Measurements from ENCODE around the gene ADCY5.

- TF ChIP-seq CTCF (tag by site-specific recombination; IDR thresholded peaks at IDR 0.05) (no peak), KLF1 (tag by site-specific recombination; IDR thresholded peaks at IDR 0.05) (no peak), BCL11A (tag by site-specific recombination; IDR thresholded peaks at IDR 0.05; ENCODE audit: low read depth) (no peak), ZNF335 (tag by site-specific recombination; conservative IDR thresholded peaks at IDR 0.05) (no peak), ZNF280D (tag by site-specific recombination; IDR thresholded peaks at IDR 0.05) (no peak)
- TF ChIP-seq, protein P1, sequence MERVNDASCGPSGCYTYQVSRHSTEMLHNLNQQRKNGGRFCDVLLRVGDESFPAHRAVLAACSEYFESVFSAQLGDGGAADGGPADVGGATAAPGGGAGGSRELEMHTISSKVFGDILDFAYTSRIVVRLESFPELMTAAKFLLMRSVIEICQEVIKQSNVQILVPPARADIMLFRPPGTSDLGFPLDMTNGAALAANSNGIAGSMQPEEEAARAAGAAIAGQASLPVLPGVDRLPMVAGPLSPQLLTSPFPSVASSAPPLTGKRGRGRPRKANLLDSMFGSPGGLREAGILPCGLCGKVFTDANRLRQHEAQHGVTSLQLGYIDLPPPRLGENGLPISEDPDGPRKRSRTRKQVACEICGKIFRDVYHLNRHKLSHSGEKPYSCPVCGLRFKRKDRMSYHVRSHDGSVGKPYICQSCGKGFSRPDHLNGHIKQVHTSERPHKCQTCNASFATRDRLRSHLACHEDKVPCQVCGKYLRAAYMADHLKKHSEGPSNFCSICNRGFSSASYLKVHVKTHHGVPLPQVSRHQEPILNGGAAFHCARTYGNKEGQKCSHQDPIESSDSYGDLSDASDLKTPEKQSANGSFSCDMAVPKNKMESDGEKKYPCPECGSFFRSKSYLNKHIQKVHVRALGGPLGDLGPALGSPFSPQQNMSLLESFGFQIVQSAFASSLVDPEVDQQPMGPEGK (tag by site-specific recombination; IDR thresholded peaks at IDR 0.05), result no peak
- TF ChIP-seq, protein P2, sequence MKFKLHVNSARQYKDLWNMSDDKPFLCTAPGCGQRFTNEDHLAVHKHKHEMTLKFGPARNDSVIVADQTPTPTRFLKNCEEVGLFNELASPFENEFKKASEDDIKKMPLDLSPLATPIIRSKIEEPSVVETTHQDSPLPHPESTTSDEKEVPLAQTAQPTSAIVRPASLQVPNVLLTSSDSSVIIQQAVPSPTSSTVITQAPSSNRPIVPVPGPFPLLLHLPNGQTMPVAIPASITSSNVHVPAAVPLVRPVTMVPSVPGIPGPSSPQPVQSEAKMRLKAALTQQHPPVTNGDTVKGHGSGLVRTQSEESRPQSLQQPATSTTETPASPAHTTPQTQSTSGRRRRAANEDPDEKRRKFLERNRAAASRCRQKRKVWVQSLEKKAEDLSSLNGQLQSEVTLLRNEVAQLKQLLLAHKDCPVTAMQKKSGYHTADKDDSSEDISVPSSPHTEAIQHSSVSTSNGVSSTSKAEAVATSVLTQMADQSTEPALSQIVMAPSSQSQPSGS (tag by site-specific recombination; IDR thresholded peaks at IDR 0.05; ENCODE audit: low read depth), result no peak
These were observed 177.3 kb downstream of the ADCY5 start for GRCh38 chr3:123271466-123272159.
